Nephron progenitor cell (in vitro differentiated cells): ENCODE data around the gene CDKN2B-AS1.

Source experiments
- DNase-seq: peaks from one replicate; pipeline ENCODE4 v3.0.0; 2021
- H3K27ac Mint-ChIP-seq: 2 replicates; pipeline ENCODE4 v1.8.0; 2021; ENCODE audit warnings: mild to moderate bottlenecking, moderate library complexity, mixed read lengths
- H3K27me3 Mint-ChIP-seq: 2 replicates; pipeline ENCODE4 v1.8.0; 2021; ENCODE audit warnings: mild to moderate bottlenecking, low read depth, mixed read lengths; ENCODE audit not compliant: poor library complexity
- H3K36me3 Mint-ChIP-seq: 2 replicates; pipeline ENCODE4 v1.8.0; 2021; ENCODE audit warnings: low read depth, mixed read lengths
- H3K4me1 Mint-ChIP-seq: 2 replicates; pipeline ENCODE4 v1.8.0; 2021; ENCODE audit warnings: mixed read lengths
- H3K4me3 Mint-ChIP-seq: 2 replicates; pipeline ENCODE4 v1.8.0; 2021; ENCODE audit warnings: mild to moderate bottlenecking, moderate library complexity, mixed read lengths
- H3K9me3 Mint-ChIP-seq: 2 replicates; pipeline ENCODE4 v1.8.0; 2021; ENCODE audit warnings: mild to moderate bottlenecking, moderate library complexity, mixed read lengths
- CTCF ChIP-seq: fragments of 200-600 bp; sonication (generic); IDR thresholded peaks from 2 replicates; pipeline ENCODE4 v1.5.0; 2021; ENCODE audit warnings: antibody characterized with exemption

Gene CDKN2B-AS1

DNA sequence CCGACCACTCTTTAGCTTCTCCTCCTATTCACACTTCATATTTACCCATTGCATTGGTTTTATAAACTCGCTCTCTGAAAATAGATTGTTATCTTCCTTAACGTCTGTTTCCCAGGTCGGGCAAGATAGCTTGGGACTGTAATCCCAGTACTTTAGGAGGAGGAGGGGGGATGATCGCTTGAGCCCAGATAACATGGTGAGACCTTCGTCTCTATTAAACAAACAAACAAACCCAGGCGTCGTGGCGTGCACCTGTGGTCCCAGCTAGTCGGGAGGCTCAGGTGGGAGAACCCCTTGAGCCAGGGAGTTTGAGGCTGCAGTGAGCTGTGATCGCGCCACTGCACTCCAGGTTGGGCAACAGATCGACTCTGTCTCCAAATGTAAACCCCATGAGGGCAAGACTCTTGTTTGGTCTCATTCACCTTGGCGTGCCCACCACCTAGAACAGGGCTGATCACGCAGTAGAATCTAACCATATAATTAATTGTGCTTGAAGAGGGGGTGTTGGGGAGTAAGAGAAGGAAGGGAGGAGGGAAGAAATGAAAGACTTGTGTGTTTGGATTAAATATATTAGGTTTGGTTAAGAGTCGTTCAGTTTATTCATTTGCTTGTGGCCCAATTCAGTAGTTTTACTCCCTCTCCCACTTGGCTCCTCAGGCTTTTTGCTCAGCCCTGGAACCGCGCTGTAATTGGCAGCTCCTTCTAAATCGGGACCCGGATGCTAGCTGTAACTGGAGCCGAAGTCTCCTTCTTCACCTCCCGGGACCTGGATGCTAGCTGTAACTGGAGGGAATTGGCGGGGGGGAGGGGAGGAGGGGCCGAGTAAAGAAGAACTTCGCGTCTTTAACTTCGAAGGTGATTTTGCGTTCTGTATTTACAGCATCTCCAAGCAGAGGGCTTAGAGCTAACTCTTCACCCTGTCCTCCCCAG, 25.3 kb upstream of the CDKN2B-AS1 start:
- H3K27ac Mint-ChIP-seq = no peak overlapping the region
- TF ChIP-seq CTCF = no peak
- no peaks in the 10 kb centered on the region for H3K9me3 Mint-ChIP-seq
- peaks cover 100% of the 10 kb centered on the region for H3K27me3 Mint-ChIP-seq
- no peak overlapping the region for H3K4me3 Mint-ChIP-seq
- H3K4me1 Mint-ChIP-seq = peaks cover 21% of the 10 kb centered on the region
- no peaks in the 10 kb centered on the region for H3K36me3 Mint-ChIP-seq
- no peak for DNase-seq

- no peak for DNase-seq
- Mint-ChIP-seq H3K27me3 (peaks cover 100% of the 10 kb centered on the region), H3K27ac (no peak overlapping the region), H3K4me1 (peaks cover 28% of the 10 kb centered on the region), H3K36me3 (no peaks in the 10 kb centered on the region), H3K4me3 (no peak overlapping the region), H3K9me3 (no peaks in the 10 kb centered on the region)
- no peak for TF ChIP-seq CTCF
Observed at GRCh38 chr9:21969951-21970799, 24.4 kb upstream of the CDKN2B-AS1 start.

- no peaks in the 10 kb centered on the region for H3K36me3 Mint-ChIP-seq
- H3K4me3 Mint-ChIP-seq = no peak overlapping the region
- H3K4me1 Mint-ChIP-seq = peaks cover 26% of the 10 kb centered on the region
- no peaks in the 10 kb centered on the region for H3K9me3 Mint-ChIP-seq
- H3K27ac Mint-ChIP-seq = no peak overlapping the region
- H3K27me3 Mint-ChIP-seq = peaks cover 100% of the 10 kb centered on the region
- TF ChIP-seq CTCF = no peak
- DNase-seq = peak; percentile 30
Observed at GRCh38 chr9:21970800-21971640, 23.6 kb upstream of the CDKN2B-AS1 start.

DNA sequence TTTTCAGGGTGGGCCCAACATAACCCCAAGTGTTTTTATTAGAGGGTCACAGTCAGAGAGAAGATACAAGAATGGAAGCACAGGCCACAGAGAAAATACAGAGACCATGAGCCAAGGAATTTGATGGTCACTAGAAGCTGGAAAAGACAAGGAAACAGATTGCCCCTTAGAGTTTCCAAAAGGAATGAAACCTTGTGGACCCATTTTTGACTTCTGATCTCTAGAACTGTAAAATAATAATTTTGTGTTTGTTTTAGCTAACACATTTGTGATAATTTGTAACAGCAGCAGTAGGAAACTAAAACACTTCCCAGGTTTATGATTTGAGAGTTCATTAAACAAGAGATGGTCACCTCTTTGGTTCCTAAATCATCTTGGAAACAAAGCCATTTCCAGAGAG, 22.2 kb upstream of the CDKN2B-AS1 start:
- H3K4me1 Mint-ChIP-seq = peaks cover 26% of the 10 kb centered on the region
- no peaks in the 10 kb centered on the region for H3K36me3 Mint-ChIP-seq
- H3K27me3 Mint-ChIP-seq = peaks cover 100% of the 10 kb centered on the region
- DNase-seq = no peak
- H3K4me3 Mint-ChIP-seq = no peak overlapping the region
- TF ChIP-seq CTCF = no peak
- no peak overlapping the region for H3K27ac Mint-ChIP-seq
- H3K9me3 Mint-ChIP-seq = no peaks in the 10 kb centered on the region

GRCh38 chr9:21974343-21974721, 20.3 kb upstream of the CDKN2B-AS1 start:
- H3K9me3 Mint-ChIP-seq = no peaks in the 10 kb centered on the region
- no peak for TF ChIP-seq CTCF
- peaks cover 19% of the 10 kb centered on the region for H3K4me1 Mint-ChIP-seq
- H3K36me3 Mint-ChIP-seq = no peaks in the 10 kb centered on the region
- peaks cover 100% of the 10 kb centered on the region for H3K27me3 Mint-ChIP-seq
- DNase-seq = no peak
- peak overlapping the region; percentile 77 for H3K4me3 Mint-ChIP-seq
- H3K27ac Mint-ChIP-seq = no peak overlapping the region
